GM18517 (cell line): ENCODE data around the gene HOXC5.
A peak's percentile ranks its signal among the peaks of the same experiment; 100 is the strongest.

ENCODE experiments used
- ATAC-seq: cut with Tn5 transposase; IDR thresholded peaks from one replicate; pipeline ENCODE4 v1.9.1; 2021; ENCODE audit warnings: mild to moderate bottlenecking, moderate library complexity; ENCODE audit not compliant: unreplicated experiment

The HOXC5 gene

DNA sequence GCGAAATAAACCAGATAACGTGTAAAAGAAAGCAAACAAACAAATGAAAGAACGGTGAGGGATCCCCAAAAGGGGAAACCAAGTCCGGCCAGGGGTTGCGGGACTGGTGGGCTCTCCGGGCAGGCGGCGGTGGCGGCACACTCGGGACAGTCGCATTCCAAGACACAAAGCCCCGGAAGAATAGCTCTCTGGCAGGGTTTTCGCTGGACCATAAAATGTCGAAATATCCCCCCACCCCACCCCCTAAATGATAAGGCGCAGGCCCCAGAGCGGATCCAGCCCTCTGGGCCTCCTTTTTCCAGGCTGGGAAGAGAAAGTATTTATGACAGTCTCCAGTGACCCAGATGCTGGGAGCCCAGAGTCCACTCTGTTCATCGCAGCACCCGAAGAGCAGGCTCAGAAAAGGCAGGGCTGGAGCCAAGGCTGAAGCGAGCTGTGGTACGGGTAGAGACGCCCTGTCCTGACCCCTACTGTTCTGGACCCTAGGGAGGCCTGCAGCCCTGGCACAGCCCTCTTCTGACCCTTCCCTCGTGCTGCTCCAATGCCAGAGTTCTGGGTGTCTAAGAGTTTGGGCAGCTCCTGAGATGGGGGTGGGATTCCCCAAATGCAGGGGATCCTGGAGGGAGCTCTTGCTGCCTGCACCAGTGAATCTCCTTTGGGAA is 26.2 kb upstream of the HOXC5 start:
- ATAC-seq, result no peak

DNA sequence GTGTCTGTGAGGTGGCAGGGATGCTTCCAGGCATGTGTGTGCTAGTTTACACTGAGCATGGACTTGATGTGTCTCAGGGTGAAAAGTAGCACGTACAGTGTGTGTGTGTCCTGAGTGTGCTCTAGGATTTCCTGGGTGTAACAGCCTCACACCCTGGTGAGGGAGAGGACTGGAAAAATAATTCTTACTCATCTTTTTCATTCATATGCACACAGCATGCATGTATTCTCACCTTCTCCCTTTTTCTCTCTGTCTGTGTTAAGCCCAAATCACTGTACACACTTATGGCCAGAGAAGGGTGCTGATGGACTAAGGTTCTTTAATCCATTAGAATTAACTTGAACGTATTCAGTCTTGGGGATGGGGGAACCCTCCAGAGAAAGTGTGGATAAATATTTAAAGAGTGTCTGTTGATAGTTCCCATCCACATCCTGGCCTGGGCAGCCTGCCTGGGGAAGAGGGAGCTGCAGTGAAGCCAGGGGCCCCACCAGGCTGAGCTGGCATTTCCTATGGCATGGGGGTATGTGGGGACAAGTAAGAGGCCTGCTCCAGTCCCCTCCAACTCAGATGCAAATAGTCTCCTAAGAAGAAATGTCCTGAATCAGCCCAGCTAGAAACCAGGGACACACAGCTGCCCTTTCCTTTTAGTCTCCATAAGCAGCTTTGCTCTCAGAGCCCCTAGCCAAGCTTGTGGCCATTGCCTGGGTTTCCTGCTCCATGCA is 25.2 kb upstream of the HOXC5 start:
- no peak for ATAC-seq

DNA sequence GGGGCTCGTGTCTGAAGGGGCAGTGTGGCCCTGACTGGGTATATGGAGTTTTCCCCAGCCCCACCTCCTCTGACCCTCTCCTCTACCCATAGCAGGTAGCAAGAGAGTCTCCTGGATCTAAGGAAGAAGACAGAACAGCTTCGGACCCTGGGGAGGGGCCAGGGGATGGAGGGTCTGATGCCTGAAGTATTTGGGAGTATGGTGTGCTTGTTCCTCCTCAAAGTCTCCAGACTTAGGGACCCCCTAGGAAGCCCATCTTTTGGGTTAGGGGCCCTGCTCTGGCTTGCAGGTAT is 24.6 kb upstream of the HOXC5 start:
- ATAC-seq, result no peak

DNA sequence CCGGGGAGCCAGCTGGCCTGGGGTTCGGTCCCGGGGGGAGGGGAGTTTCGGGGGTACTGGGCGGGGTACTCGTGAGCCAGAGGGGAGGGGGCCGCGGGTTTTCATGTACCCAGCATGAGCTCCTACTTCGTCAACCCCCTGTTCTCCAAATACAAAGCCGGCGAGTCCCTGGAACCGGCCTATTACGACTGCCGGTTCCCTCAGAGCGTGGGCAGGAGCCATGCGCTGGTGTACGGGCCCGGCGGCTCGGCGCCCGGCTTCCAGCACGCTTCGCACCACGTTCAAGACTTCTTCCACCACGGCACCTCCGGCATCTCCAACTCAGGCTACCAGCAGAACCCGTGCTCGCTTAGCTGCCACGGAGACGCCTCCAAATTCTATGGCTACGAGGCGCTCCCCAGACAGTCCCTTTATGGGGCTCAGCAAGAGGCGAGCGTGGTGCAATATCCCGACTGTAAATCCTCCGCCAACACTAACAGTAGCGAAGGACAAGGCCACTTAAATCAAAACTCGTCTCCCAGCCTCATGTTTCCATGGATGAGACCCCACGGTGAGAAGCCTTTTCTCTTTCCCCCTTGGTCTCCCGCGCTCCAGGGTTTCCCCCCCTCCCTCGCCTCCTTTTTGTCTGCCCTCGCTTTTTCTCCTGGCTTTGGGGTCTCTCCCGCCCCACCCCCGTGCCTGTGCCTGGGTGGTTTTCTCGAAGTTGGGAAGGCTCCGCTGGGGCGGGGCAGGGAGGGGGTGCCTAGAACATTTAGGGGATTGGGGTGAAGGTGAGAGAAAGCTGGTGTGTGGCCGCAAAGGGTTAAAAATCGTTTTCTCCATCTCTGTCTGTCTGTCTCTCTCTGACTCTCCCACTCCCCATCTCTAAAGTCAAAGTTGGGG is 23.4 kb upstream of the HOXC5 start:
- no peak for ATAC-seq

DNA sequence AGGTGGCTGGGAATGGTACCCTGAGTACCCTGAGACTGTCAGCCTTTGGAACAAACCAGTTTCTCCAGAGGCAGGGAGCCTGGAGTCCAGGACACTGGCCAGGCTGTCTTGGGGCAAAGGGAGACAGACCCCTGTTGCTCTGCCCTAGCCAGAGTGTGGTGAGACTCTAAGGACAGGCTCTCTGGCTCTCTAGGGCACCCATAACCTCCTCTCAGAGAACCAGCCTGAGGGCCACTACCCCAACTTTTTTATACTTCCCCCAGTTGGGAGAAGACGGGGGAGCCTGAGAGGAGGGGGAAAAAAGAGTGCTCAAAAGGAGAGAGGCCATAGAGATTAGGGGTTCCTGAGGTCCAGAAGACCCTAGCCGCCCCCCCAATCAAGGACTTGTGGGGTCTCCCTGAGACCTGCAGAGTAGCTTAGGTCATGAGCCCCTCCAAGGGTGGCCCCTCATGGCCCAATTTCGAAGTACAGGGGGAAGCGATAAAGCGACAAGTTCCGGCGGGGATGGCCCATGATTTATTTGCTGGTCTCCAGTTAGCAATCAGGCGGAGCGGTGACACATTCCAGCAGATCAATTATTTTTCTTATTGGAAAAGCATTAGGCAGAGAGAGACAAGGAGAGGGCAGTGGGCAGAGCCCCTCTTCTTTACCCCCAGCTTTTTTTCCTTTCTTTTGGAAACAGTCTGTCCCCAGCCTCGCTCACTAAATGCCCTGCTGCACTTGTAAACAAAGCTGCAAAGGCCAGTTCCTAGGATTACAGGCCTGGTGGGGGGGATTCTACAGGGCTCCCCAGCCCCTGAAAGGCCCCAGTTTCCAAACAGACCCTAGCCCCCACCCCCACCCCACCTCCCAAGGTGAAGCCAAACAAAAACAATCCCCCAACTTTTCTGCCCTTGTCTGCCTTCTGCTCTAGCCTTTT is 22.5 kb upstream of the HOXC5 start:
- no peak for ATAC-seq

DNA sequence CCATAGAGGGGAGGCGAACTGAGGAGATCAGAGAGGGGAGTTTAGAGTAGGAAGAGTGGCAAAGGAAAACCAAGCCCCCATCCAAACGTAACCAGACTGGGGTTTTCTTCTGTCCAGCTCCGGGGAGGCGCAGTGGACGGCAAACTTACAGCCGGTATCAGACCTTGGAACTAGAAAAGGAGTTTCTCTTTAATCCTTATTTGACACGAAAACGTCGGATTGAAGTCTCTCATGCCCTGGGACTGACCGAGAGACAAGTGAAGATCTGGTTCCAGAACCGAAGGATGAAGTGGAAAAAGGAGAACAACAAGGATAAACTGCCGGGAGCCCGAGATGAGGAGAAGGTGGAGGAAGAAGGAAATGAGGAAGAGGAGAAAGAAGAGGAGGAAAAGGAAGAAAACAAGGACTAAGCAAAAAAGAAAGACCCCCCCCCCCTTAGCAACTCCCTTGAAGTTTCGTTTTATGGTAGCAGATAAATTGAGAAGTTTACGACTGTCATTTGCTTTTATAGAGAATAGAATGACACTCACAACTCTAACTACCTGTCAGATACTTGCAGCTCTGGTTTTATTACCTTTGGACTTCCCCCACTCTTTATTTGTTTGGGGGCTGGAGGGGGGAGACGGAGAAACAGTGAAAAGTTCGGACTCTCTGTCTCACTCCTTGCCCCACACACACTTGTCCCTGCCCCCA is 21.7 kb upstream of the HOXC5 start:
- ATAC-seq, result no peak

DNA sequence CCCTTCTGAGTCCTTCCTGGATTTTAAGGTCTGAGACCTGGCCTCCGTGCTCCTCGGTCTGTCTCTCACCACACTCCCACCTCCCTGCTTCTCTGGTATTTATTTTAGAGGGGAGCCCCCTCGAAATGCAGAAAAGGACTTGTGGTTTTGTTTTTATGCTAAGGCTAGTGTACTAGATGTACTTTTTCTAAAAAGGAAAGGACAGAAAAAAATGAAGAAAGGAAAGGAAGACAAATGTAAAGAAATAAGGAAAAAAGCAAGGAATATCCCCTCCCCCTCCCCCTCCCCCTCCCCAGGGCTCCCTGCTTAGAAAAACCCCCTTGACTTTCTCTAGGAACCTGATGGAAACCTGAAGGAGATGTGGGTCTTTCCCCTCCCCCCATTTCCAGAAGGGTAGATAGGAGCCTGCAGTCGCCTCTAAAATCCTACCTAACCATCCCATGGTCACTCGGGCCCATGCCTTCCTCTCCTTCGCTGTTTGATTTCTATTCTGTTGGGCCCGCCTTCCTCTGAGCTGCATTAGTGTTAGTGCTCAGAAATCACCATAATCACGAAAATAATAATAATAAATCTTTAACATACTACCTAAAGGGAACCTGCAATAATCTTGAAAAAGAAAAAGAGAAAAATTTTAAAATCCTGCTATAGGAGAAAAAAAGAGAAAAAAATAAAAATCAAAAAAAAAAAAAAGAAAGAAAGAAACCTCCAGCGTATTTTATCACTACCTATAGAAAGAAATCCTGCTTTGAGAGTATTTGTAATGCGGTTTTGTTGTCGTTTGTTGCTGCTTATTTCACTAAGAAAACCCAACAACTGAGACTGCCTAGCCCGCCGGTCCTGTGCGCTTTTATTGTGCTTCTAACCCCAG is 21.0 kb upstream of the HOXC5 start:
- no peak for ATAC-seq

DNA sequence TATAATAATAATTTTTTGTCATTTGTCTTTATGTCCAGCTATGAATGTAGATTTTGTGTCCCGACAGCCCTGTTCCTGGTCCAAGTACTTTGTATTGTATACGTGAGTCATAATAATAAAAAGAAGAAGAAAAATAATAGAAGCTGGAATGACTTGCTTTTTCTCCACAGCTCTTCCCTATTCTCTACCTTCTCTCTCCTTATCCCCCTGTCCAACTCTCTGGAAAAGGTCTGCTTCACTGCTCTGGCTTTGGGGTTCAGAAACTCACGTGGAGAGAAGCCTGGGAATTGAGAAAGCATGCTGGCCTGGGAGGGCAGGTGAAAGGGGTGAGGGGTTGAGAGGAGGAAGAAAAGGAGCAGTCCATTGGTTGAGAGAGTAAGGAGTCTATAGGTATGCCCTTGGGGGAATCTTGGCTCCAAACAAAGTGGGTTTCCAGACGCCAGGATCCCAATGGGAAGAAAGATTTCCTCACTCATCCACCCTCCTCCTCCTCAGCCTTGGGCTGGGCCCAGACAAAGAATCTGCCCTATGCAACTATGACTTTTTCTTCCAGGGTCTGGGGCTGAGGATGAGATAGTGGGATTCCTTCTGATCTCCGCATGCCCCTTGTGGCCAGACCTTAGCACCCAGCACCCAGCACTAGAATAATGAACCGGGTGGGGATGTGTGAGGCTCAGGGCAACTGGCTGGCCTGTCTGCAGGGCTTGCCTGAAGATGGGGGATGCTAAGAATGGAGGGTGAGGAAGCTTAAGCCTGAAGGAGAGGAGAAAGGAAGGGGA is 20.0 kb upstream of the HOXC5 start:
- ATAC-seq, result no peak

DNA sequence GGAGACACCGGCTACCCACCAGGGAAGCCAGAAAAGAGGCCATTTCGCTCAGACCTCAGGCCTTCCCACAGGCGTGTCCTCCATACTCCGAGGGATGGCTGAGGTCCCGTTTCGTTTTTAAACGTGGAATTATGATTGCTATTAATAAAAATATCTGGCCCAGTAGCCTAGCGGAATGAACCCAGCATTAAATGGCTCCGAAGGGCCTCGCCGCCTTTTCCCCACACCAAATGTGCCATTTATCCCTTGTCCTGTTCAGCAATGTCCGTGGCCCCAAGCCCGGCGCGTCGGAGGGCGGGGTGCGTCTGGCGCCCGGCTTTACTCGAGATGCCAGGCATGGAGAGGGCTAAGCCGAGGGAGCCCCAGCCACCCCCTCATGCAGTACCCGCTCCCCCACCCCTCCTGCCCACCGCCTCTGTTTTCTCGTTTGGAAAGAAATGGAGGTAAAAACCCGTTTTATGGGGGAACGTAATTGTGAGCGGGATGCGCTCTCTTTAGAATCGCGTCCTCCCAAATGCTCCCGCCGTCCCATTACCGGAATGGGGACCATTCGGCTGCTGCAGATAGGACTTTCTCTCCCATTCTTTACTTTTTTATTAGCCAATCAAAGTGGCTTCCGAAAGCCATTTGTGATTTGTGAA is 18.4 kb upstream of the HOXC5 start:
- no peak for ATAC-seq

DNA sequence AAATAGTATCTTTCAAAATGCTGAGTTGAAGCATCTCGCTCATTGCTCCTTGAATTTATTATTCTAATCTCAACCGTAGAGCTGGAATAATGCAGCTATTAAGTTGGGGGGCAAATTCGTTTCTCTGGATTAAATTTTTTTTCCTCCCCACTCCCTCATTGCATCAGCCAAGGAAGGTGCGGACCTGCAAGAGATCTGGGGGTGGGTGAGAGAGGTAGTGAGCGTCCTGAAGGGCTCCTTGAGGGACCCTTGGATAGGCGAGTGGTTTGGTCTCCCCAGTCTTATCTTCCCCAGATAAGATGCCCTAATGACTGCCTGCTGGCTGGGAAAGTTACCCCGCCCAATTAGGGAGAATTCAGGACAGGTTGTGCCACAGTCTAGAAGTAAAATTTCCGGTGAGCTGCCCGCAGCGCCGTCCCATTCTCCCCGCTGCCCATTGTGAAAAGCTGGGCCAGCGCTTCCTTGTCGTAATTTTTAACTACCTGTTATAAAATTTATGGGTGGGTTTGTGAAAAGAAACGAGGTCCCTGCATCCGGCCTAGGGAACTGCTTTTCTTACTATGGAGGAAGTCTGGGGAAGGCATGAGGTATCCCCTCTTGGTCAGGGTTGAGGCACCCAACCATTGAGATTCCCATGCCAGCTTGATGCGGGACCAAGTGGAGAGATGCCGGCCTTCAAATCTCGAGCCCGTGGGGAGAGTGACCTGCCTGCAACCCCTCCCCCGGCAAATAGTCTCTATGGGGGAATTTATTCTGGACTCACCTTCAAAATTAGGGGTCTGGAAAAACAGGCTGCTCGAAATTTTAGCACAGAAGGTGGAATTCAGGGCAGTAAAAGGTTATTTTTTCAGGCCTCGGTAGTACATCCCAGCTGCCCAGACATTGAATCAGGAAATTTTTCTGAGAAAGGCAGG is 17.6 kb upstream of the HOXC5 start:
- ATAC-seq, result no peak

DNA sequence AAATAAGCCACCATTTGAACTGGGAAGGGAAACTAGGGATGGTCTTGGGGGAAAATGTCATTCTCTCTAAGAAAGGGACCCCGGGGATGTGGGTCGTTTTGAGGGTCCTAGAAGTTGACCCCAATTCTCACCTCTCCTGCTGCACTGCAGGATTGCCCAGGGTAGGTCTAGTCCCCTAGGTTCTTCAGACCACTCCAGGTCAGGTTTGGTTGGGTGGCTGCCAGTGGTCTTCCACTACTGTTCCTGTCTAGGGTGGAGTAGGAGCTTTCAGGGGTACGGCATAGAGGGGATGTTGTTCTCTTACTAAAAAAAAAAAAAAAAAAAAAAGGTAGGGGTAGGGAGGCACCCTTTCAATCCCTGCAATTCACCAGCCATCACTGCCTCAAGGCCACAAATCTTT is 16.8 kb upstream of the HOXC5 start:
- no peak for ATAC-seq

DNA sequence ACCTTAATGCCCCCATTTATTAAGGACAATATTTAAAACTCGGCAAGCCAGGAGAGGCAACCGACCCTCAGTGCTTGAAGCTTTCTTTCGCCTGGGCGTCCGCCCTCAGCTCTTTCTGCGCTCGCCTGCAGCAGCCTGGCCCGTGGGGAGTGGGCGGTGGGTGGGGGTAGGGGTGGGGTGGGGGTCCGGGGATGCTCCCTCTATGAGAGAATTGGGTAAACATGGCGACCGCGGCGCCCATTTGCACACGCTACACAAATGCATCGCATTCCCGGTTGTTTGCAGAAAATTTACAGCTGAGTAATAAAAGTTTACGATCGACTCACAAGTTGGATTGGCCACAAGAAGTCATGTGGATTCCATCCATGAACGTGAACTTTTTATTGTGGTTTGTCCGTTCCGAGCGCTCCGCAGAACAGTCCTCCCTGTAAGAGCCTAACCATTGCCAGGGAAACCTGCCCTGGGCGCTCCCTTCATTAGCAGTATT is 16.3 kb upstream of the HOXC5 start:
- no peak for ATAC-seq

DNA sequence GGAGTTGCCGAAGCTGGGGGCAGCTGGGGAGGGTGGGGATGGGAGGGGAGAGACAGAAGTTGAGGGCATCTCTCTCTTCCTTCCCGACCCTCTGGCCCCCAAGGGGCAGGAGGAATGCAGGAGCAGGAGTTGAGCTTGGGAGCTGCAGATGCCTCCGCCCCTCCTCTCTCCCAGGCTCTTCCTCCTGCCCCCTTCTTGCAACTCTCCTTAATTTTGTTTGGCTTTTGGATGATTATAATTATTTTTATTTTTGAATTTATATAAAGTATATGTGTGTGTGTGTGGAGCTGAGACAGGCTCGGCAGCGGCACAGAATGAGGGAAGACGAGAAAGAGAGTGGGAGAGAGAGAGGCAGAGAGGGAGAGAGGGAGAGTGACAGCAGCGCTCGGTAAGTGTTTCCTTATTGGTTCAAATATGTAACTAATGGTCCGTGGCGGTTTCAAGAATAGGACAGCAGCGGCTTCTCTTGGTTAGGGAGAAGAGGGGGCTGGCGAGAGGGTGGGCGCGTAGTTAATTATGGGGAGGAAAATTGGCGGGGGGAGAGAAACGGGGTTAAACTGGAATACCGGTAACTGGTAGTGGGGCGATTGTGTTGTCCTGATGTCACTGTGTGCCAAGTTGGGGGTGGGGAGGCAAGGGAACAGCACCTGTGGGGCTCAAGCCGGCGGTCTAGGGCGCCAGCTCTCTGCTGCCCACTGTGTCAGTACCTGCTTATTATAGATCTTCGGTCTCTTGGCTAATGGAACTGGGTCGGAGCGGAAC is 15.6 kb upstream of the HOXC5 start:
- ATAC-seq, result peak; percentile 29

DNA sequence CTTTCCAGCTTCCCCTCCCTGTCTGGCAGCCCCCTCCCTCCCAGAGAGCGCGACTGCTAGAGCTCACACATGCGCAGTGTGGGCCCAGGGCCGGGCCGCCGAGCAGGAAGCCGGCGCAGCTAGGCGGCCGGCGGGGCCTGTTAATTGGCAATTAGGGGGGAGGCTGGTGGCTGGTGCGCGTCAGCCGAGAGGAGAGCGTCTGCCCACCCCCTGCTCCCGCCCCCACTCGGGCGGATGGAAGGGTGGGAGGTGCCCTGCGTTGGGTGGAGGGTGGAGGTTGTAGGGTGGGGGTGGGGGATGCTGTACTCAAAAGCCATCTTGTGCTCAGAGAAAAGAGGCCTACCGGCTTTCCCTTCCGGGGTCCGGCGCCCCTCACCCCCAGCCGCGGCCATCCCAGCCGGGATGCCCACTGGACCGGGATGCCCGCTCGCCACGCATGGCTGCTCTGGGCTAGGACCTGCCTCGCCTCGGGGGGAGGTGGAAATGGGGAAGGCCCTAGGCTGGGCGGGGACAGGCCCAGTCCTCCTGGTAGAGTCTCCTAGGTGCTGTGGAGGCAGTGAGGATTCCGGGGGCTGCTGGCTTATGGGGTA is 14.9 kb upstream of the HOXC5 start:
- peak; percentile 70 for ATAC-seq

DNA sequence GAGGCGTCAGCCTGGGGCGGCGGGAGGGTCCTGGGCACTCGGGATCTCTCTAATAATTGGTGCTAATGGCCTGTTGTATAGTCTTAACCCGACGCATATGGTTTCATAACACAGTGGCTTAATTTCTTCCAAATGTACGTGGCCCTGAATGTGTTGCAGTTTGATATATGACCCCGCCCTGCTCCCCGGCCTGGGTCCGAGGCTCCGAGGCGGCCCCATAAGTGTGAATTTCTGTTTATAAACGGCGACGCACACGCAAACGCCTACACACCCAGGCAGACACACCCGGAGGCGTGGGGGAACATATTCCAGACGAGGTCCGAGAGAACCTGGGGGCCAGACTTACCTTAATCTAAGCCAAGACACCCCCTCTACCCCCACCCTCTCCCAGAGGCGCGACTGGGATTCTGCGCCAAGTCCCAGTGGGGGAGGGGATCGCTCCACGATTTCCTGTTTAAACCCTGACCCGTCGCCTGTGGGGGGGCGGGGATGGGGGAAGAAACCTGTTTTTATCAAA is 14.3 kb upstream of the HOXC5 start:
- ATAC-seq, result no peak
